COR-L47 (cell line): Measurements from ENCODE around the gene IRX2.

Experiments used
- DNase-seq: peaks from one replicate; lab custom pipeline; 2025; lab: John Stamatoyannopoulos, UW

Gene IRX2

DNA sequence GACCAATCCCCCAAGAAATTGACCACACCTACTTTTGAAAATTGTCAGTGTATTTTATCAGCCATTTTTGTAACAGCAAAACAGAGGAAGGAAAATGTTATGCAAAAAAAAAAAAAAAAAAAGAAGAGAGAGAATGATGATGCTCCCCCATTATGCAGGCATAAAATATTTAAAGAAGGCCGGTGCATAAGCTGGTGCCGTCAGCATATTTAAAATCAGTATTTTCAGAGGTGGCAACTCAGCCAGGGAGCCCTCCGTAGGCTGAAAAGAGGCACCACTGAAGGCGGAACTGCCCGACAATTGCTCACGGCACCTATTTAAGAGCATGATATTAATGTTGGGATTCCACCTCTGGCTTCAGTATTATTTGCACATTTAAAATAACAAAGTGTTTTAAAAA, 33.4 kb downstream of the IRX2 start:
- DNase-seq = no peak

DNA sequence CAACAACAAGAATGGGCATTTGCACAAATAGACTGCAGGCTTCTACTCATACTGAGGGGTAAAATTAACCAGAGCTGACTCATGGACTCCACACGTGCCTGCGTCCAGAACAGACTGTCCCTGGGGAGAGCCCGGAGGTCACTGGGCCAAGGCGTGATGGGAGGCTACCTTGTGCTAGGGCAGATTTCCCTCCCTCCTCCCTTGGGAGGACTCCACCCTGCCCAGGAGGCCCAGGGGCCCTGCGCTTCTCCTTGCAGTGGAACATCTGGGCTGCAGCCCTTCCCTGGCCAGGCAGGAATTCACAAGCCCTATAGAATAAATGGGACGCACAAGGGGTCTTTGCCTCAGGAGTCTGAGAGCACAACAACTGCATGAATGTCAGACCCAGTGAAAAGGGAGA, 35.6 kb downstream of the IRX2 start:
- DNase-seq = no peak

DNA sequence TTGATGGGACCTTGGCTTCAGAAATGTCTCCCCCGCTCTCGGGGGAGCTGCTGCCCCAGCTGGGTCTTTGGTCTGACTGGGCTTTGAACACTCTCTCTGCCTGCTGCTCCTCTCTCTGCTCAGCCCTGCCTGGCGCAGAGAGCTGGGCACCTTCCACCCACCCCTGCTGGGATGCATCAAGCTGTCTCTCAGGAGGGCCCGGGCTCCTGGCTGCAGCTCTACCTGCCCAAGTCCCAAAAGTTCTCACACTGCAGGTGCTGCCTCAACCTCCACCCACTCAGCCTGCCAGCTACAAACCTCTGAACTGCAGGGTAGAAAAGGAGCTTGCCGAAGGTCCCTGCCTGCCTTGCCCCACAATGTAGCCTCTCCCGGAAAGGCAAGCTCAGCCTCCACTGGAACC, 36.7 kb downstream of the IRX2 start:
- DNase-seq = no peak

- DNase-seq = no peak
Measured at GRCh38 chr5:2714026-2714425, 37.5 kb downstream of the IRX2 start.

GRCh38 chr5:2711446-2712425, 39.7 kb downstream of the IRX2 start:
- DNase-seq = no peak

GRCh38 chr5:2710910-2711309, 40.6 kb downstream of the IRX2 start:
- DNase-seq = no peak

- no peak for DNase-seq
Measured at GRCh38 chr5:2709976-2710689, 41.3 kb downstream of the IRX2 start.

DNA sequence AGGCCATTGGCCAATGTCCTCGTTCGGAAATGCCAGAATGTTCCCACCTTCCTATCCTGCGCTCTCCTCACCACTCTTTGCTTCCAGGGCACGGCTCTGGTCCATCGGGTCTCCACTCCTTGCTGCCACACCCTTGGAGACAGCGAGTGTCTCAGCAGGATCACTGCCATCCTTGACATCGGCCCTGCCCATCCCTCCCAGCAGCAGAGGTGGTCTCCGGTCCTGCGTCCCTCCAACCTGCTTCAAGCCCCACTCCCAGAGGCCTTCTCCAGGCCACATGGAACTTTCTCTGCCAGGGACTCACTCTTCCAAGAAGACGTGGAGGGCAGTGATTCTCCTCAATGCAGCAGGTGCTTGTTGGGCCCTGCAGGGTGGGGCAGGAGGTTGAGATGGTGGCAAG, 42.7 kb downstream of the IRX2 start:
- no peak for DNase-seq

DNA sequence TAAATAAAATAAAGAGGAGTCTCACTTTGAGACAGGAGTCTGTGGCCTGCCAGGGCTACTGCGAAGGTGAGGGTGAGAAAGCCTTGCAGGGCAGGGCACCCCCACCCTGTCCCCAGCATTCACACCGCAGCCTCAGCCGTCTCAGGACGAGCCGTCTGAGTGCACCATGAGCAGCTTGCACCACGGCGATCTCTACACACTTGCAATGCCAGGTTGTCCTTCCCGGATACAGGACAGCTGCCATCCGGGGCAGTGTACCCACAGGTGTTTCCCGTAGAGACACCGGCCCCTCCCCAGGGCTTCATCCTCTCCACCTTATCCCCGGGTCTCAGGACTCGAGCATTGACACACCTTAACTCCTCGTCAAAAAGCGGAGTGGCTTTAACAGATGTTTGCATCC, 43.3 kb downstream of the IRX2 start:
- no peak for DNase-seq

DNA sequence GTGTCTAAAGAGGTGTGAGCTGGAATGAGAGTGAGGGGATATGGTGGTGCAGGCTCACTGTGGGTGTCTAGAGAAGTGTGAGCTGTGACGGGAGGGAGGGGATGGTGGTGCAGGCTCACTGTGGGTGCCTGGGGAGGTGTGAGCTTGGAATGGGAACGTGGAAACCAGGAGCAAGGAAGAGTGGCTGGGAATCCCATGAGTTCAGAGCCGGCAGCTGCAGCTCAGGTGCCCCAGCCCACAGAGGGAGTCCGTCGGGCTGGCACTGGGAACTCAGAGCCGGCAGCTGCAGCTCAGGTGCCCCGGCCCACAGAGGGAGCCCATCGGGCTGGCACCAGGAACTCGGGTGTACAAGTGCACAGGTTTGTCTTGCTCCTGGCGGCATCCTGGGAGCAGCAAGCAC, 45.6 kb downstream of the IRX2 start:
- no peak for DNase-seq

DNA sequence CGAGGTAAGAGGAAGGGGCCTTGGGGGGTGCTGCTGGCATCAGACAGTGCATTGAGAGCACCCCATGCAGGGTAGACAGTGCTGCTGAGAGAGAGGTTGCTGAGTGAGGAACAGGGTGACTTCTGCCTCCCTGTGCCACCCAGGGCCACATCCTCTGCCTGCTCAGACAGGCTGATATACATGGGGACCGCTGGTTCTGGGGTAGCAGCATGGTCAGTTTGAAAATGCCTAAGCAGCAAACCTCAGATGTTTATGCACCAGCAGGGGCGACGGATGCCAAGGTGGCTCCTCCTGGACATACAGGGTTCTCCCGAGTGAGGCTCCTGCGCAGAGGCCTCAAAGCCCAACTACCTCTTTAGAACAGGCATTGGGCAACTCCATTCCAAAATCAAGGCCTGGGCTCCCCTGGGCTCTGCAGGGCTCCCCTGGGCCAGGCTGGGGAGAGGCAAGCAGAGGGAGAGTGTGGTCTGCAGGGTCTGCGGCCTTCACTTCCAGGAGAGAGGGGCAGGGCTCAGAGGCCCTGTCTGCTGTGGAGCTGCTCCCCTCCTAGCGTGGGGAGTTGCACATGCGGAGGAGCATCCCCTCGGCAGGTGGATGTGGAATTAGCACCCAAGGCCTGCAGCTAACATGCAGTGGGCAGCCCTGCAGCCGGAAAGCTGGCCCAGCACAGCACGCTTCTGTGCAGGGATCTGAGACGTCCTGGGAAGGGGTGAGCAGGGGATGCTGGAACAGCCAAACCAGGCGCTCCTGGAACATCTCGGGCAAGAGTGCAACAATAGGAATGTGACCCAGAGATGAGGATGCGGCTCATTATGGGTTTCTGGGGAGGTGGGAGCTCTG, 46.5 kb downstream of the IRX2 start:
- no peak for DNase-seq

DNA sequence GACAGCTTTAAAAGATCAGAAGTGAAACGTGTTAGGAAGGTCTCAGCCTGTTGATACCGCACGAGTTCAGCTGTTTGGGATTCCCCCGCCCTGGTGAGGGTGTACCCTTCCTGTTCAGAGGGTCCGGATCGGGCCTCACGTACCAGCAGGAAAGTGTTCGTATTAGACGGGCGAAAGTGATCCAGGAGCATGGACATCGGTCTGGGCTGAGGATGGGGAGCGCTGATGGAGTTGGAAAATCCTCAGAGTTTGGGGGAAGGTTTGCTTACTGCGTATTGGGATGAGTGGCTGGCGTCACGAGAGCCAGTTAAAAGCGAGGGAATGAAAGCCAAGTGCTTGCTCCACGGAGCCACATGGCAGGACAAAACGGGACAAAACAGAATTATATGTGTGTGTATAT, 47.4 kb downstream of the IRX2 start:
- no peak for DNase-seq

DNA sequence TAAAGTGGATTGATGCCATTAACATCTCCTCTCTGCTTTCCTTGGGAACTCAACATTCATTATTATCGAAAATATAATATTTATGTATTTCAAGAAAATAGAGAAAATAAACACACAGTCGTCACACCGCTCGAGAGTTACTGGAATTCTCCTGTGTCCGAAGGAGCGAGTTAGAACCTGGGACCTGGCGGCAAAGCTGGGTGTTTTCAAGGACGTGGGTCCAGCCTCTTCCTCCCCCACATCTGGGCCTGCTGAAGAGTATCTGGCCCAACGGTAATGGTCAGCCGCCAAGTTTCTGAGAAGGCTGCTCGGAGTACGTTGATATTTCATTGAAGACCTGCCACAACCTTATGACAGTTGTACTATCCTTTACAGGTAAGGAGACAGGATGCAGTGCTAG, 47.9 kb downstream of the IRX2 start:
- no peak for DNase-seq

GRCh38 chr5:2703041-2703440, 48.4 kb downstream of the IRX2 start:
- DNase-seq = no peak

DNA sequence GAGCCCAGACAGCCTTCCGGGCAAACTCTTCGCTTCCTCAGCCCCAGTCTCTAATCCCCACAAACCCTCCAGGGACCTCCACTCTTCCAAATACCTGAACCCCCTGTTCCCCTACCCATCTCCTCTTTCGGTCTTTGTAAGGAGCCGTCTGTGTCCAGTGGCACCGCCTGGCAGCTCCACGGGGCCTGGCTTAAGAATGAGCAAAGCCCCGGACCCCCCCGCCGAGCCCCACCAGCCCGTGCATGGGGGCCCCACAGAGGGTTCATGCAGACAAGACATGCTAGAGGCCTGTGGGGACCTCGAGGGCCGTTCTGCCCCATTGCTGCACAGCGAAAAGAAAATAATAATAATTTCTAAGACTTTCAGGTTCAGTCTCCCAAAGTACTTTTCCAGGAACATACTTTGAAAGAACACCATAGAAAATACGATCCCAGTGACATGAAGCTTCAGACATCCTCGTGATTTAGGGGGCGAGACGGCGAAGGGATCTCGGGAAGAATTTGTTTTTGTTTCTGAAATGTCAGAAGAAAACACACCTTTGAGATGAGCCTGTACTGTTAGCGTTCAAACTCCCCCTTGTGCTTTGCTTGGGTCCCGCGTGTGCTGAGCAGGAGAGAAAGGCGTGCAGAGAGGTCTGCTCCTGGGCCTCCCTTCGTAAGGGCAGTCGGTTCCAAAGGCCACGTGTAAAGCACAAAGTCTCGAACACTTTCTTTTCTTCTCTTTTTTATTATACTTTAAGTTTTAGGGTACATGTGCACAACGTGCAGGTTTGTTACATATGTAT, 49.2 kb downstream of the IRX2 start:
- DNase-seq = no peak

DNA sequence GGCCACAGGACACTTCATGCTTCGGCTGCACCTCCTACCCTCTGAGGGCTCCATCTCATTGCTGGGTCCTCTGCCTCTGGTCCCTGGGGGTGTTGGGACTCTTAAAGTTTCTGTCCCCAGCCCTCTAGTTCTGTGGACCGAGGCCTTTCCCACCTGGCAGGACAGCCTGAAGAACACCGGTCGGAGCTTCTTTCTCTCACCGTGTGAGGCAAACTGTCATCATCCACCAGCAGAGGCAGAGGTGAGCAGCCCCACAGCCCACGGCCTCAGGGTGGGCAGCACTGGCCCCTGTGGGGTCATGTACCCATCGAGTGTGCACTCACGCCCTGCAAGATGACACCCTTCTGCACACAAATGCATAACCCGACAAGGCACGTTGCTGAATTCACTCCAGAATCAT, 49.9 kb downstream of the IRX2 start:
- DNase-seq = no peak

GRCh38 chr5:2700876-2701275, 50.6 kb downstream of the IRX2 start:
- DNase-seq = no peak

DNA sequence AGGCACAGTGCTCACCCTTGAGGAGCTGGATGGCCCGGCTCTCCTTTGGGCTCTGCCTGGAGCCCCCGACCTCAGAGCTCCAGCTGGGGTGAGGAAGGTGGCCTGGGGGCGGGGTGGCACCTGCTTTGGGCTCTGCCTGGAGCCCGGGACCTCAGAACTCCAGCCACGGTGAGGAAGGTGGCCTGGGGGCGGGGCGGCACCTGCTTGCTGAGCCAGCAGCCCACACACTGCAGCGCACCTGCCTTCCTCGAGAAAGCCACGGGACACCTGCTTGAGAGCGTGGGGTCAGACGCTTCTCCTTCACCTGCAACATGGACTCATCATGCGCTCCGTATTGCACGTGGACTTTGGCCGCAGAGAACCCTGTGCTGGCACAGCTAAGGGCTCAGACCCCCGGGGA, 51.8 kb downstream of the IRX2 start:
- DNase-seq = no peak

GRCh38 chr5:2699231-2699630, 52.2 kb downstream of the IRX2 start:
- no peak for DNase-seq

GRCh38 chr5:2698581-2698980, 52.9 kb downstream of the IRX2 start:
- DNase-seq = no peak

- no peak for DNase-seq
Measured at GRCh38 chr5:2697446-2698200, 53.9 kb downstream of the IRX2 start.
